ENCODE results near the gene NFKBIB.
A peak's percentile ranks its signal among the peaks of the same experiment; 100 is the strongest.

Gene NFKBIB

GRCh38 chr19:38946229-38947010 lies 46.7 kb downstream of the NFKBIB start:
- in situ Hi-C loops (cut with MboI; ENCODE audit: low pct_unique_long_range_greater_than_20kb, low sequenced_read_pairs), result no loop called here
- no peak for DNase-seq

GRCh38 chr19:38949580-38950367 lies 50.0 kb downstream of the NFKBIB start:
- DNase-seq, result peak; percentile 30
- in situ Hi-C loops (cut with MboI; ENCODE audit: low pct_unique_long_range_greater_than_20kb, low sequenced_read_pairs), result no loop called here

GRCh38 chr19:38951187-38951586 lies 51.4 kb downstream of the NFKBIB start:
- DNase-seq, result no peak
- in situ Hi-C loops (cut with MboI; ENCODE audit: low pct_unique_long_range_greater_than_20kb, low sequenced_read_pairs), result no loop called here

- peak; percentile 86 for DNase-seq
- in situ Hi-C loops (cut with MboI; ENCODE audit: low pct_unique_long_range_greater_than_20kb, low sequenced_read_pairs), result no loop called here
Measured at GRCh38 chr19:38952395-38953165, 52.8 kb downstream of the NFKBIB start.

- DNase-seq, result no peak
- in situ Hi-C loops (cut with MboI; ENCODE audit: low pct_unique_long_range_greater_than_20kb, low sequenced_read_pairs), result no loop called here
Measured at GRCh38 chr19:38953677-38954076, 53.9 kb downstream of the NFKBIB start.

- DNase-seq, result no peak
- in situ Hi-C loops (cut with MboI; ENCODE audit: low pct_unique_long_range_greater_than_20kb, low sequenced_read_pairs), result no loop called here
Measured at GRCh38 chr19:38956264-38956663, 56.5 kb downstream of the NFKBIB start.

GRCh38 chr19:38958301-38958700 lies 58.5 kb downstream of the NFKBIB start:
- in situ Hi-C loops (cut with MboI; ENCODE audit: low pct_unique_long_range_greater_than_20kb, low sequenced_read_pairs), result no loop called here
- DNase-seq, result no peak
